Tibial artery (tissue), 4 donors: Measurements from ENCODE around the gene GRIN2C.

Source experiments
- DNase-seq, 2 donors: peaks; one replicate each; pipeline ENCODE4 v3.0.0-alpha.2; 2019
- H3K27ac ChIP-seq, 2 donors: fragments of 200-600 bp; sonication (generic) in 1 of 2; 1 replicate in 1 of 2; 2 replicates in 1 of 2; pipeline ENCODE4 v1.5.1; 2018 to 2019; ENCODE audit warnings: mild to moderate bottlenecking in 1 of 2
- H3K27me3 ChIP-seq, 2 donors: fragments of 200-600 bp; sonication (generic) in 1 of 2; one replicate each; pipeline versions ENCODE4 v1.5.1 to v1.6.0; 2016 to 2019
- H3K36me3 ChIP-seq, 3 donors: fragments of 200-600 bp; sonication (generic) in 2 of 3; one replicate each; pipeline ENCODE4 v1.5.1; 2016 to 2019; ENCODE audit warnings: mild to moderate bottlenecking in 2 of 3
- H3K4me1 ChIP-seq, 4 donors: fragments of 200-600 bp; sonication (generic) in 2 of 4; 1 replicate in 3 of 4; 2 replicates in 1 of 4; pipeline ENCODE4 v1.5.1; 2016 to 2019
- H3K4me3 ChIP-seq, 2 donors: fragments of 200-600 bp; sonication (generic) in 1 of 2; 1 replicate in 1 of 2; 2 replicates in 1 of 2; pipeline ENCODE4 v1.5.1; 2018 to 2019; ENCODE audit warnings: mild to moderate bottlenecking in 2 of 2
- H3K9me3 ChIP-seq, 3 donors: fragments of 200-600 bp; sonication (generic) in 1 of 3; one replicate each; pipeline ENCODE4 v1.5.1; 2016 to 2019
- intact Hi-C: fragments of 100-400 bp; cut with DNase I; formaldehyde crosslinking; loops from one replicate; pipeline ENCODE4 v1.15.0; 2023; ENCODE audit warnings: low total_unique reads
- TF ChIP-seq, protein P1 (sequence below), 2 experiments: fragments of 200-600 bp in 1 of 2; fragments of 450-650 bp in 1 of 2; IDR thresholded peaks; one replicate each; pipeline ENCODE4 v1.5.1; 2017 to 2019; ENCODE audit warnings: antibody characterized with exemption in 2 of 2, mild to moderate bottlenecking in 1 of 2, moderate library complexity in 1 of 2

Gene GRIN2C

DNA sequence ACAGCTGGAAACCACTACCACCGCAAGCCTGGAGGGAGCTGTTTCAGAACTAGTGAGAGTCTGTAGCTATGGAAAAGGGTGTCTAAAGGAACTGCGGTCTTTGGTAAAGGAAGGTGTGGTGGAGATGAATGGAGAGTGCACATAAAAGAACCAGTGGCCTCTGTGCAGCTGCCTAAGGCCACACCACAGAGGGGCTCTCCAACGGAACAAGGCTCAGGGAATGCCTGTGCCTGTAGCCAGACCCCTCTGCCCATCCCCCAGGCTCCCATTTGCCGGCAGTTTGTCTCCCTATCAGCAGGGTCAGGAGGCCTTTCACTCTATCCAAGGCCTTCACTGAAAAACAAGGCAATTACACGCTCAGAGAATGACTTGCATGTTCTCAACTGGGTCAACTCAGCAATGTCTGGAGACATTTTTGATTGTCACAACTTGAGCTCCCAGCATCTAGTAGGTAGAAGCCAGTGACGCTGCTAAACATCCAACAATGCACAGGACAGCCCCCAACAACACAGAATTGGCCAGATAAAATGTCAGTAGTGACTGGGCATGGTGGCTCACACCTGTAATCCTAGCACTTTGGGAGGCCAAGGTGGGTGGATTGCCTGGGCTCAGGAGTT is 16.4 kb upstream of the GRIN2C start:
- Histone ChIP-seq H3K27ac (no peak overlapping the region), H3K27me3 (peaks cover 0 to 28% of the 10 kb centered on the region in 2 donors), H3K36me3 (no peaks in the 10 kb centered on the region), H3K4me3 (no peak overlapping the region), H3K4me1 (peaks cover 0 to 18% (median 13%) of the 10 kb centered on the region in 4 donors), H3K9me3 (no peaks in the 10 kb centered on the region)
- TF ChIP-seq, protein P1, sequence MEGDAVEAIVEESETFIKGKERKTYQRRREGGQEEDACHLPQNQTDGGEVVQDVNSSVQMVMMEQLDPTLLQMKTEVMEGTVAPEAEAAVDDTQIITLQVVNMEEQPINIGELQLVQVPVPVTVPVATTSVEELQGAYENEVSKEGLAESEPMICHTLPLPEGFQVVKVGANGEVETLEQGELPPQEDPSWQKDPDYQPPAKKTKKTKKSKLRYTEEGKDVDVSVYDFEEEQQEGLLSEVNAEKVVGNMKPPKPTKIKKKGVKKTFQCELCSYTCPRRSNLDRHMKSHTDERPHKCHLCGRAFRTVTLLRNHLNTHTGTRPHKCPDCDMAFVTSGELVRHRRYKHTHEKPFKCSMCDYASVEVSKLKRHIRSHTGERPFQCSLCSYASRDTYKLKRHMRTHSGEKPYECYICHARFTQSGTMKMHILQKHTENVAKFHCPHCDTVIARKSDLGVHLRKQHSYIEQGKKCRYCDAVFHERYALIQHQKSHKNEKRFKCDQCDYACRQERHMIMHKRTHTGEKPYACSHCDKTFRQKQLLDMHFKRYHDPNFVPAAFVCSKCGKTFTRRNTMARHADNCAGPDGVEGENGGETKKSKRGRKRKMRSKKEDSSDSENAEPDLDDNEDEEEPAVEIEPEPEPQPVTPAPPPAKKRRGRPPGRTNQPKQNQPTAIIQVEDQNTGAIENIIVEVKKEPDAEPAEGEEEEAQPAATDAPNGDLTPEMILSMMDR (IDR thresholded peaks at IDR 0.05), result no peak
- DNase-seq, result no peak
- intact Hi-C loops, result no loop called here

DNA sequence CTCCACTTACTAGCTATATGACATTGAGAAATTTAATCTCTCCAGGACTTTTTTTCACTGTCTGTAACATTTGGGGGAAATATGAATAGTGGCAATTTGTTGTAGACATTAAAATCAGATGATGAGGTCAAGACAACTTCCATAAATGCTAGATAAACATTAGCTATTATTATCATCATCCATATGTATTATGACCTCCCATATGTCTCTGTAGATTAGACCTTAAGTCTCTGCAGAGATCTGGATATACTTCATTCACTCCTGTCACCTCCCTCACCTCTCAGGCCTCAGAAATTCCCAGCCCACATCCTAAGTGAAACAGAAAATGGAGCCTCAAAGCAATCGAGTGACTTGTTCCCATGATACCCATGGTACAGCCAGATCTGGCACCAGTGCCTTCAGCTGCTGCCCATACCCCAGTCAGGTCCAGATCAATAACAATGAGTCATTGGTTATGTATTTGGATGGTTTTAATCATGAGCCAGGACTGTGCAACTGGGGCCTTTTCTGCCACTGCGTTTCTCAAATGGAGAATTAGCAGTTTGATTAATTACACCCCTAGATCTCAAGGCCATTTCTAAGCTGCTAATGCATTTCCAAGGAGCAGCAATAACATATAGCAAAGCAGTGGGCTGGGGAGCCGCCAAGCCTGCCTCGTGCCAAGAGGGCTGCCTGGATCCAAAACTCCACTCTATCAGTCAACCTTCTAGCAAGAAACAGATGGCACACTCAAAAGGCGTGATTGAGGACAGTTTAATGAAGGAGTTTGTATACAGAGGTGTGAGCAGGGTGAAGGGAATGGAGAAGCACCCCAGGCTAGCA is 15.7 kb upstream of the GRIN2C start:
- Histone ChIP-seq H3K36me3 (no peaks in the 10 kb centered on the region), H3K9me3 (no peaks in the 10 kb centered on the region), H3K27me3 (peaks cover 0 to 22% of the 10 kb centered on the region in 2 donors), H3K27ac (no peak overlapping the region), H3K4me1 (peaks cover 0 to 18% (median 13%) of the 10 kb centered on the region in 4 donors), H3K4me3 (no peak overlapping the region)
- intact Hi-C loops, result no loop called here
- TF ChIP-seq, protein P1 (IDR thresholded peaks at IDR 0.05), result no peak
- DNase-seq, result no peak

DNA sequence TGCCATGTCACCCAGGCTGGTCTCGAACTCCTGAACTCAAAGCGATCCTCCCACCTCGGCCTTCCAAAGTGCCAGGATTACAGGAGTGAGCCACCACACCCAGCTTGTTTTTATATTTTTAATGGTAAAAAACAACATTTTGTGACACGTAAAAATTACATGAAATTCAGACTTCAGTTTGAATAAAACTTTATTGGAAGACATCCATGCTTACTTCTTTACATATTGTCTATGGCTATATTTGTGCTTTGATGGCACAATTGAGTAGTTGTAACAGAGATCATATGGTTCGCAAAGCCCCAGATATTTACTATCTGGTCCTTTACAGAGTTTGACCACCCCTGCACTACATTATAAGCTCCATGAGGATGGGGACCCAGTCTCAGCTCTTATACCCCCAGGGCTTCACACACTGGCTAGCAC is 14.9 kb upstream of the GRIN2C start:
- Histone ChIP-seq H3K27ac (no peak overlapping the region), H3K4me3 (no peak overlapping the region), H3K36me3 (no peaks in the 10 kb centered on the region), H3K4me1 (peaks cover 0 to 18% (median 13%) of the 10 kb centered on the region in 4 donors), H3K27me3 (peaks cover 0 to 22% of the 10 kb centered on the region in 2 donors), H3K9me3 (no peaks in the 10 kb centered on the region)
- intact Hi-C loops, result no loop called here
- DNase-seq, result no peak
- TF ChIP-seq, protein P1 (IDR thresholded peaks at IDR 0.05), result no peak

DNA sequence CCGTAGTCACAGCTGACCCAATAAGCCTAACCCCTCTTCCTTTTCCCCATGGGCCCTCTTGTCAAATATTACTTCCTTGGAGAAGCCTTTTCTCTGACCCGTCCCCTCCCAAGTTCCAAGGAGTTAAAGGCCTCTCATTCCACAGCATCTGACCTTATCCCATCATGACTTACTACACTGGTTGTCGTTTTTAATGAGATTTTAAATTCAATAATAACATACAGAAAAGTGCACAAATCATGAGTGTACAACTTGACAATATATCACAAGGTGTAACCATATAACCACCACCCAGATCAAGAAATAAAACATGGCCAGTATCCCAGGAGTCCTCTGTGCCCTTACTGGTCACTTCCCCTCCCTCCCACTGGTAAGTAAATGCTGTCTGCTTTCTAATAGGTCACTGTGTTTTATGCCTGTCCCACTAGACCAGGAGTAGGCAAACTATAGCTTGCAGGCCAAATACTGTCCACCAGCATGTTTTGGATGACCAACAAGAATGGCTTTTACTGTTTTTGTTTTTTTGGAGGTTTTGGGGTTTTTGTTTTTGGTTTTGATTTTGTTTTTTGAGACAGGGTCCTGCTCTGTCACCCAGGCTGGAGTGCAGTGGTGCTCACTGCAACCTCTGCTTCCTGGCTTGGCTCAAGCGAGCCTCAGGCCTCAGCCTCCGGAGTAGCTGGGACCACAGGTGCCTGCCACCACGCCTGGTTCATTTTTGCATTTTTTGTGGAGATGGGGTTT is 14.4 kb upstream of the GRIN2C start:
- TF ChIP-seq, protein P1 (IDR thresholded peaks at IDR 0.05), result no peak
- DNase-seq, result no peak
- Histone ChIP-seq H3K36me3 (no peaks in the 10 kb centered on the region), H3K27ac (peak overlapping the region; percentile 89 to 94), H3K4me3 (peak overlapping the region; percentile 64 to 69), H3K27me3 (peaks cover 0 to 17% of the 10 kb centered on the region in 2 donors), H3K4me1 (peaks cover 0 to 18% (median 13%) of the 10 kb centered on the region in 4 donors), H3K9me3 (no peaks in the 10 kb centered on the region)
- intact Hi-C loops, result no loop called here

DNA sequence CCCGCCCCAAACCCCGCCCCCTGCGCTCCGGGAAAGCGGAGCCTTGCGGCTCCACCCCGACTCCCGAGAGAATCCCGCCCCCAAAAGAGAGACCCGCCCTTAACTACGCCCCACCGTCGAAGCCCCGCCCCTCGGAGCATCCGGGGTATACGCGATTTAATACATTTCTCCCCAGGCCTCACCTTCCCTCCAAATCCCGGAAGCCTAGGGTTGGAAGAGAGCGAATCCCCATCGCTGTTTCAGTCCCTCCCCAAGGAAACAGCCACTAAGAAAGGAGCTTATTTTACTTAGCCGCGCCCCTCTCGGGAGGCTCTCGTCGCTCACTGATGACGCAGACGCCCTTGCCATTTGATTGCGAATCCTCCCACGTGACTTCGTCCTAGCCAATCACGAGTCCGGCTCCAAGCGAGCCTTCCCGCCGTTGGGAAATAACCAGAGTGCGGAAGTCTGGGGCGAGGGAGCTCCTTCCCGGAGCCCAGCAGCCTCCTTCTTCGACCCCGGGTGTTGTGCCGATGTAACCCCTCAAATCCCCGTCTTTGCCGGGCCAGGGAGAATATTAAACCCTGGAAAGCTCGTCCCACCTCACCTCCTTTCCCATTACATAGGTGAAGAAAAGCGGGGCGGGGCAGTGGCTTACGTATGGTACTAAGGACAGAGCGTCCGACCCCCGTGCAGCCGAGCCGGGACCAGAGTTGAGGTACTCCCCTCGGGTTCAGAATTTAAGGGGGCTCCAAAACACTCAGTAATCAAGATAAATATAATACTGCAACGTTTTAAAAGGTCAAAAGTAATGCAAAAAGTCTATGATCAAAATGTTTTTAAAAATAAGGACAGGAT is 13.6 kb upstream of the GRIN2C start:
- intact Hi-C loops, result no loop called here
- peaks cover 0 to 18% (median 13%) of the 10 kb centered on the region in 4 donors for H3K4me1 ChIP-seq
- peak overlapping the region; percentile 89 to 94 for H3K27ac ChIP-seq
- no peaks in the 10 kb centered on the region for H3K9me3 ChIP-seq
- TF ChIP-seq, protein P1 (IDR thresholded peaks at IDR 0.05), result peak in 1 of 2 experiments; percentile 23
- peak; percentile 100 for DNase-seq
- H3K4me3 ChIP-seq, result peak overlapping the region; percentile 64 to 69
- H3K27me3 ChIP-seq, result peaks cover 0 to 11% of the 10 kb centered on the region in 2 donors
- no peaks in the 10 kb centered on the region for H3K36me3 ChIP-seq
